Glutamatergic neuron (in vitro differentiated cells): ENCODE results near the gene LHX6. TPM values are rescaled to one million over a fixed set of nuclear protein-coding genes. Genes with fewer than 3 reads are reported as not detected.

Experiments
- DNase-seq: peaks from one replicate; pipeline ENCODE4 v3.0.0; 2022
- H3K27ac Mint-ChIP-seq: one replicate; pipeline ENCODE4 v1.8.0; 2020; ENCODE audit warnings: mild to moderate bottlenecking, mixed read lengths, inconsistent platforms; ENCODE audit not compliant: unreplicated experiment
- H3K27me3 Mint-ChIP-seq: one replicate; pipeline ENCODE4 v1.8.0; 2020; ENCODE audit warnings: mild to moderate bottlenecking, moderate library complexity, mixed read lengths, inconsistent platforms; ENCODE audit not compliant: unreplicated experiment
- H3K36me3 Mint-ChIP-seq: one replicate; pipeline ENCODE4 v1.8.0; 2020; ENCODE audit warnings: mild to moderate bottlenecking, mixed read lengths, inconsistent platforms; ENCODE audit not compliant: unreplicated experiment
- H3K4me1 Mint-ChIP-seq: one replicate; pipeline ENCODE4 v1.8.0; 2020; ENCODE audit warnings: mild to moderate bottlenecking, low read depth, mixed read lengths, inconsistent platforms; ENCODE audit not compliant: unreplicated experiment
- H3K4me3 Mint-ChIP-seq: one replicate; pipeline ENCODE4 v1.8.0; 2020; ENCODE audit warnings: mild to moderate bottlenecking, mixed read lengths, inconsistent platforms; ENCODE audit not compliant: unreplicated experiment
- H3K9me3 Mint-ChIP-seq: one replicate; pipeline ENCODE4 v1.8.0; 2020; ENCODE audit warnings: mild to moderate bottlenecking, moderate library complexity, mixed read lengths, inconsistent platforms; ENCODE audit not compliant: unreplicated experiment
- CTCF ChIP-seq: fragments of 200-600 bp; sonication (generic); IDR thresholded peaks from one replicate; pipeline ENCODE4 v1.5.0; 2021; ENCODE audit not compliant: partially characterized antibody, unreplicated experiment
- total RNA-seq: library from RNA; stranded (reverse); fragmentation: NEBNext Ultra II Directional; extraction: Animal tissue kit (Norgen Biotek cat#: 25700); gene quantifications from one replicate; pipeline ENCODE4 v1.2.1, GENCODE V29; 2021; ENCODE audit not compliant: unreplicated experiment

LHX6 gene
- total RNA-seq, 1 donor from 2014 or later, result 2.8 TPM

GRCh38 chr9:122262073-122262472, 33.3 kb upstream of the LHX6 start:
- Mint-ChIP-seq H3K4me3 (no peak overlapping the region), H3K27ac (no peak overlapping the region), H3K27me3 (peaks cover 4% of the 10 kb centered on the region), H3K4me1 (peaks cover 9% of the 10 kb centered on the region), H3K9me3 (peaks cover 6% of the 10 kb centered on the region), H3K36me3 (no peaks in the 10 kb centered on the region)
- DNase-seq, result no peak
- no peak for TF ChIP-seq CTCF

GRCh38 chr9:122261469-122261881, 32.7 kb upstream of the LHX6 start:
- Mint-ChIP-seq H3K4me1 (peaks cover 9% of the 10 kb centered on the region), H3K27ac (no peak overlapping the region), H3K4me3 (no peak overlapping the region), H3K36me3 (no peaks in the 10 kb centered on the region), H3K9me3 (peaks cover 6% of the 10 kb centered on the region), H3K27me3 (peaks cover 4% of the 10 kb centered on the region)
- no peak for DNase-seq
- no peak for TF ChIP-seq CTCF

- Mint-ChIP-seq H3K27me3 (no peaks in the 10 kb centered on the region), H3K9me3 (no peaks in the 10 kb centered on the region), H3K4me3 (no peak overlapping the region), H3K4me1 (peaks cover 5% of the 10 kb centered on the region), H3K27ac (no peak overlapping the region), H3K36me3 (no peaks in the 10 kb centered on the region)
- TF ChIP-seq CTCF, result no peak
- DNase-seq, result no peak
Observed at GRCh38 chr9:122258886-122259415, 30.2 kb upstream of the LHX6 start.

GRCh38 chr9:122256206-122256605, 27.4 kb upstream of the LHX6 start:
- no peaks in the 10 kb centered on the region for H3K9me3 Mint-ChIP-seq
- H3K4me3 Mint-ChIP-seq, result no peak overlapping the region
- H3K27ac Mint-ChIP-seq, result no peak overlapping the region
- no peak for DNase-seq
- no peaks in the 10 kb centered on the region for H3K4me1 Mint-ChIP-seq
- no peak for TF ChIP-seq CTCF
- no peaks in the 10 kb centered on the region for H3K36me3 Mint-ChIP-seq
- H3K27me3 Mint-ChIP-seq, result no peaks in the 10 kb centered on the region

- Mint-ChIP-seq H3K4me3 (no peak overlapping the region), H3K27ac (no peak overlapping the region), H3K4me1 (no peaks in the 10 kb centered on the region)
Observed at GRCh38 chr9:122254761-122255160, 26.0 kb upstream of the LHX6 start.

More at GRCh38 chr9:122254761-122255160, 26.0 kb upstream of the LHX6 start:
- Mint-ChIP-seq H3K27me3 (no peaks in the 10 kb centered on the region), H3K36me3 (no peaks in the 10 kb centered on the region), H3K9me3 (no peaks in the 10 kb centered on the region)
- no peak for DNase-seq
- no peak for TF ChIP-seq CTCF
